Fibroblast of lung (primary cell): ENCODE data around the gene PPP1R14D.

ENCODE experiments used
- CTCF ChIP-seq, 2 donors: IDR thresholded peaks in 1 of 2; conservative IDR thresholded peaks in 1 of 2; 1 replicate in 1 of 2; 2 replicates in 1 of 2; pipeline ENCODE4 v1.5.1; 2011 to 2012; ENCODE audit warnings: low read length in 2 of 2, control low read depth in 1 of 2, inconsistent platforms in 1 of 2, low read depth in 1 of 2, mild to moderate bottlenecking in 1 of 2
- EZH2 ChIP-seq: IDR thresholded peaks from 2 replicates; pipeline ENCODE4 v1.5.1; 2012; ENCODE audit warnings: low read length, control low read depth, mild to moderate bottlenecking; ENCODE audit errors: missing control alignments

GRCh38 chr15:40845511-40846284, 17.2 kb upstream of the PPP1R14D start:
- TF ChIP-seq CTCF (conservative IDR thresholded peaks at IDR 0.05 in 1 of 2, IDR thresholded peaks at IDR 0.05 in 1 of 2; ENCODE audit: low read depth in 1 of 2, low read length in 2 of 2) (no peak), EZH2 (no peak)
